AG10803 (cell line): Measurements from ENCODE around the gene MBD3L4.
A peak's percentile ranks its signal among the peaks of the same experiment; 100 is the strongest.

Experiments
- DNase-seq: peaks from one replicate; pipeline ENCODE4 v3.0.0; 2010; ENCODE audit warnings: low read depth
- H3K4me3 ChIP-seq: 2 replicates; pipeline ENCODE4 v1.5.1; 2011; ENCODE audit warnings: mild to moderate bottlenecking, low read length, control low read depth
- TF ChIP-seq, protein P1 (sequence below): conservative IDR thresholded peaks from 2 replicates; pipeline ENCODE4 v1.5.1; 2011; ENCODE audit warnings: mild to moderate bottlenecking, low read length, control low read depth, inconsistent platforms

Gene MBD3L4

DNA sequence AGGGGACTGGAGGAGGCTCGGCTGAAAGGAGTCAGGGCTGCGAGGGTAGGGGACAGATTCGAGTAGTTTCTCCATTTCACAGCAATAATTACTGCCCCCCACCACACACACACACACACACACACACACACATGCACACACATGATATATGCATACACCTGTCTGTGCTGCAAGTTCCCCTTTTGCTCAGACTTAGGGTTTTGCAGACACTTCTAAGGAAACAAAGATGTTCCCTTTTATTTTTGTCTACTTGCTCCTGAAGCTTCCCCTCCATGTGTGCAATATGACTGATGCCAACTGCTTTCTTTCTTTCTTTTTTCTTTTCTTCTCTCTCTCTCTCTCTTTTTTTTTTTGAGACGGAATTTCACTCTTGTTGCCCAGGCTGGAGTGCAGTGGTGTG, 32.1 kb downstream of the MBD3L4 start:
- no peak for DNase-seq
- H3K4me3 ChIP-seq, result no peak overlapping the region
- TF ChIP-seq, protein P1, sequence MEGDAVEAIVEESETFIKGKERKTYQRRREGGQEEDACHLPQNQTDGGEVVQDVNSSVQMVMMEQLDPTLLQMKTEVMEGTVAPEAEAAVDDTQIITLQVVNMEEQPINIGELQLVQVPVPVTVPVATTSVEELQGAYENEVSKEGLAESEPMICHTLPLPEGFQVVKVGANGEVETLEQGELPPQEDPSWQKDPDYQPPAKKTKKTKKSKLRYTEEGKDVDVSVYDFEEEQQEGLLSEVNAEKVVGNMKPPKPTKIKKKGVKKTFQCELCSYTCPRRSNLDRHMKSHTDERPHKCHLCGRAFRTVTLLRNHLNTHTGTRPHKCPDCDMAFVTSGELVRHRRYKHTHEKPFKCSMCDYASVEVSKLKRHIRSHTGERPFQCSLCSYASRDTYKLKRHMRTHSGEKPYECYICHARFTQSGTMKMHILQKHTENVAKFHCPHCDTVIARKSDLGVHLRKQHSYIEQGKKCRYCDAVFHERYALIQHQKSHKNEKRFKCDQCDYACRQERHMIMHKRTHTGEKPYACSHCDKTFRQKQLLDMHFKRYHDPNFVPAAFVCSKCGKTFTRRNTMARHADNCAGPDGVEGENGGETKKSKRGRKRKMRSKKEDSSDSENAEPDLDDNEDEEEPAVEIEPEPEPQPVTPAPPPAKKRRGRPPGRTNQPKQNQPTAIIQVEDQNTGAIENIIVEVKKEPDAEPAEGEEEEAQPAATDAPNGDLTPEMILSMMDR, result no peak

DNA sequence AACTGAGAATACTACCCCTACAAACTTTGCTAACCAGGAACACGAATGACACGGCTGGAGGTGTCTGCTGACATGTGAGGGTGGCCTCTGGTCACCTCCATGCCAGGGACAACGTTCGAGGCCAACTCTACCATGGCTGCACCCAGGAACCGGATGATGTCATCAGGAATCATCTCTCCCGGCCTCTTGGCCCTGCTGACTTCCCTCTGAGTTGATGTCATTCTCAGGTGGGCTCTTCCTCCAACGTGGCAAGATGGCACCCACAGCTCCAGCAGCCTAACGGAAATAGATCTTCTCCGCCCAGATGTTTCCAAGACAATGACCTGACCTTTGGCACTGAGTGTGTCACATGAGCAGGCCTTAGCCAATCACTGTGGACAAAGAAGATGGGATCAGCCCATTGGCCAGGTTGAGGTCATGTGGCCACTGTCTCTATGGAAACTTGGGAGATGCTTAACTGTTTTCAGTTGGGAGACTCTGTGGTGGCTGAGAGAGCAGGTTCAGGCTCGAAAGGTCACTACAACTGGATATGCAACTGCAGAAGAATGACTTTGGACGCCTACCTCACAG, 33.8 kb downstream of the MBD3L4 start:
- no peak overlapping the region for H3K4me3 ChIP-seq
- no peak for DNase-seq
- TF ChIP-seq, protein P1, result no peak

DNA sequence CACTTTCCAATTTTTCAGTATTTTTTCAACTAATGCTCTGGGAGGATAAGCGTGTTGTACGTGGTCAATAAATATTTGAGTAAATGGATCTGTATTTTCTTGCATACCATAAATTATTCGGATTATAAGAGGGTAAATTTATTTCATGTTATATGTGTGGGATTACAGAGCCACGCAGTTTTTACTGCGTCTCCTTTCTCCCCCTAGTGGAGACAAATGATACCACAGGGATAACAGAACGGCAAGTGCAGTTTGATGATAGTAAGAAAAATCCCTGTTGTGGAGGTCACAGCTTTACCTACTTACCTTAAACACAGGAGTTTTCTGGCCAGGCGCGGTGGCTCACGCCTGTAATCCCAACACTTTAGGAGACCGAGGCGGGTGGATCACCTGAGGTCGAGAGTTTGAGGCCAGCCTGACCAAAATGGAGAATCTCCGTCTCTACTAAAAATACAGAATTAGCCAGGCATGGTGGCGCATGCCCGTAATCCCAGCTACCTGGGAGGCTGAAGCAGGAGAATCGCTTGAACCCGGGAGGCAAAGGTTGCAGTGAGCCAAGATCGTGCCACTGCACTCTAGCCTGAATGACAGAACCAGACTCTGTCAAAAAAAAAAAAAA, 35.6 kb downstream of the MBD3L4 start:
- TF ChIP-seq, protein P1, result peak; percentile 90
- no peak overlapping the region for H3K4me3 ChIP-seq
- peak; percentile 44 for DNase-seq

DNA sequence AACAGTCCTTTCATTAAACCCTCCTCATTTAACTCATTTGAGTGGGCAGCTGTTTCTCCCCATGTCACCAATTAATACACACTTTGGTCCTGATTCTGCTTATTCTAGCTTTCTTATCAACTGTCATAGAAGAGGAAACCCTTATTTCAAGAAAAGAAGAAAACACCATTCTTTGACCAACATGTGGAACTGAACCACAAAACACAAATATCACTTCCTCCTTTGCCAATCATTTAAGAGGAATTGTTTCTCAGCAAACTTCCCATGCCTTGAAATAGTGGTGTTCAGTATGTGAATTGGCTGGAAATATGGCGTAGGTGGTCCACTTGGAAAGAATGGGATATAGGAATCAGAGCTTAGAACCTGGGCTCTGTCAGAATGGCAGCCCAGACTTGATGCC, 39.2 kb downstream of the MBD3L4 start:
- TF ChIP-seq, protein P1, result no peak
- no peak overlapping the region for H3K4me3 ChIP-seq
- no peak for DNase-seq

DNA sequence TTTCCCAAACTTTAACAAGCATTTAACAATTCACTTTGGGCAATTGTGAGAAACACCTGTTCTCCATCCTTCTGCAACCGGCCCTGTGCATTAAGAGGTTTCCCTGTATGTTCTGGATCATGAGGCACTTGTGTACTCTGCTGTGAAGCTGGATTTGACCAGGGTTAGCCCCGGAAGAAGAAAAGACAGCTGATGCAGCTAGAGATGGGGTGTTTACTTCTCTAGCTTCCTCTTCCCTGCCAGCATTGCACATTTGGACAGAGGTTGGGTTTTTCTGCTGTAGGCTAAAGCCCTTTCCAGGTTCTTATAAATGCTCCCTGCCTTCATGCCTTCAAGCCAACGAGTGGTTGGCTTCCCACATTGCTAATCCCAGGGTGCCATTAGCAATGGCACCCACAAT, 39.6 kb downstream of the MBD3L4 start:
- no peak overlapping the region for H3K4me3 ChIP-seq
- TF ChIP-seq, protein P1, result no peak
- DNase-seq, result no peak

DNA sequence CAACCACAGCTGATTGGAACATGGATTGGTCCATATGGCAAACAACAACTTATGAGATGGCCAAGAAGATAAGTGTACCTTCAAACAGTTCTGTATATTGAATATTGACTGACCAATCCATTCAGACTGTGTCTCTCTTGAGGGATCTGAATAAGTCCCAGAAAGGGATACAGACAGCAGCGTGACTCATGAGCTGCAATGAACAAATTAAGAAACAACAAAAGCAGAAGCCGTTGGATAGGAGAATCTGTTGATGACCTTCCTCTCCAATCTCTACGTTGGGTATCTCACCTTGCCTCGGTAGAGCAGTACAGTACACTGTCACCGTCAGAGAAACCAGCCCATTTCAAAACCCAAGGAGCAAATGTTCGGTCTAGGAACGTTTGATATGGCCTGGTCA, 40.0 kb downstream of the MBD3L4 start:
- DNase-seq, result no peak
- TF ChIP-seq, protein P1, result no peak
- H3K4me3 ChIP-seq, result no peak overlapping the region

DNA sequence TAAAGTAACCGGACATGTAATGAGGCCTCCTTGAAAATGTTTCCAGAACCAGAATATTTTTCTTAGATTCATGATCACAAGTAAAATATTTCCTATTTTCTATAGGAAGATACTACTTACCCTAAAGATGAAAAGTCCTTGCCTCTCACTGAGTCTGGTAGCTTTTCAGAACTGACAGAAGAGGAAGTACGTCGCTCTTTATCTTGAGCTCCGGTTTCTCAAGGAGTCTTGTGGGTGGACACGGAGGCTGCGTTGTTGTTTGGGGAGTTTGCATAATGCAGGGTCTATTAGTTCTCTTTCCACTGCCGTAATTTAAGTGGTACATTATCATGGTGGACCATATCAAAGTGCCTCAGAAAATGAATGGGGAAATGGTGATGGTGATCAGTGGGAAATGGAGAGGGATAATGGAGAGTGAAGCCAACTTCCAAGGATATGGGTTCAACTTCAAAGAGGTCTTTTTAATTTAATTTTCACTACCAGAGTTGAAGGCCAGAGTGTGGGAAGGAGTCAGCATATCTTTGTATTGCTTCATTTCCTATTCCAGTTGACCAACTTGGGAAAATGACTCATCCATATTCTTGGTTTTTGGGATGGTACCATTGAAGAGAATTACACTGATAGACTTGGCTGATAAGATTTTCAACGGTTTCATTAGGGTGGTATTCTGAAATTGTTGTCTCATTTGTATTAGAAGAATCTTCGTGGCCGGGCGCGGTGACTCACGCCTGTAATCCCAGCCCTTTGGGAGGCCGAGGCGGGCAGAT, 42.1 kb downstream of the MBD3L4 start:
- DNase-seq, result peak; percentile 4
- TF ChIP-seq, protein P1, result no peak
- no peak overlapping the region for H3K4me3 ChIP-seq
